ENCODE results near the gene EXD3. TPM values are rescaled to one million over a fixed set of nuclear protein-coding genes. Genes with fewer than 3 reads are reported as not detected.

EXD3 gene
- total and polyA plus RNA-seq, 9 of the 15 experiments (the other 6 are each of a cell fraction or from before 2014, with no cell fraction given), result 0.29 to 12.5 (median 3.9) TPM

DNA sequence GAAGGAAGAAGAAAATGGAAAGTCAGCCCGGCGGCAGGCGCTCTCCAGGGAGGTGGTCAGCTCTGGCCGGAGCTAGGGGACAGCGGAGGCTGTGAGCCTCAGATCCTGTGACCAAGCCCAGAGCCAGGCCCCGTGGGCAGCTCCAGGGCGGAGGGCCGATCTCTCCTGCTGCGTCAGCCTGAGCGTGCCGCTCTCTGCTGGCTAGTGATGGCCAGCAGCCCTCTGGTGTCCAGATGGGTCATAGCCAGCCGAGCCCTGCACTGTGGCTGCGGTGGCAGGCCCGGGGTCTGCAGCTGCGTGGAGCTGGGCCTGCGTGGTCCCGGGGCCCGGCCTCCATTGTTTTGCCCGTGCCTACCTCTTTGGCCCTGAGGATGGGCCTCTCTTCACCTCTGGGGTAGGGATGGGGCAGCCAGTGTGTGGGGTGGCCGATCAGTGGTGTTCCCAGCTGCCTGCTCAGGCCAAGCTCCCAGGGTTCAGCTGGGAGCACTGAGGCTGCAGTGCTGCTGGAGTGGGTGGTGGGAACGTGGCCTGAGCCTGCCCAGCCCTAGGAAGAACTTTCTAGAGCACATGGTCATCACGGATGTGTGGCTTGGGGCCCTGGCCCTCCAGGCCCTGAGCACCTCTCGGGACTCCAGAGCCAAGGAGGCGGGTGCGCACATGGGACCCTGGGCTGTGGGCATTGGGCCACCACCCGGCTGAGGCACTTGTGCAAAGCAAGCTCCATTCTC, 103.8 kb downstream of the EXD3 start (continued):
- no peak for TF ChIP-seq TCF15 (CRISPR knock-in tag; IDR thresholded peaks at IDR 0.05)
- 0 out of 2 replicates have a peak, but pooled peaks have one; percentile 24 for TF ChIP-seq SMC3 (conservative IDR thresholded peaks at IDR 0.05; ENCODE audit: insufficient read depth, low read depth, low read length)
- TF ChIP-seq, protein P1, sequence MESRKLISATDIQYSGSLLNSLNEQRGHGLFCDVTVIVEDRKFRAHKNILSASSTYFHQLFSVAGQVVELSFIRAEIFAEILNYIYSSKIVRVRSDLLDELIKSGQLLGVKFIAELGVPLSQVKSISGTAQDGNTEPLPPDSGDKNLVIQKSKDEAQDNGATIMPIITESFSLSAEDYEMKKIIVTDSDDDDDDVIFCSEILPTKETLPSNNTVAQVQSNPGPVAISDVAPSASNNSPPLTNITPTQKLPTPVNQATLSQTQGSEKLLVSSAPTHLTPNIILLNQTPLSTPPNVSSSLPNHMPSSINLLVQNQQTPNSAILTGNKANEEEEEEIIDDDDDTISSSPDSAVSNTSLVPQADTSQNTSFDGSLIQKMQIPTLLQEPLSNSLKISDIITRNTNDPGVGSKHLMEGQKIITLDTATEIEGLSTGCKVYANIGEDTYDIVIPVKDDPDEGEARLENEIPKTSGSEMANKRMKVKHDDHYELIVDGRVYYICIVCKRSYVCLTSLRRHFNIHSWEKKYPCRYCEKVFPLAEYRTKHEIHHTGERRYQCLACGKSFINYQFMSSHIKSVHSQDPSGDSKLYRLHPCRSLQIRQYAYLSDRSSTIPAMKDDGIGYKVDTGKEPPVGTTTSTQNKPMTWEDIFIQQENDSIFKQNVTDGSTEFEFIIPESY (CRISPR knock-in tag; IDR thresholded peaks at IDR 0.05), result 0 out of 2 replicates have a peak, but pooled peaks have one; percentile 24

- WGBS (ENCODE audit: insufficient coverage, low coverage, missing lambda C conversion rate), result 48% methylated on average over 17 of the region's 18 CpGs
- Histone ChIP-seq H3K9me1 (ENCODE audit: control insufficient read depth, insufficient read depth, low read length) (no peaks in the 10 kb centered on the region), H2AFZ (ENCODE audit: low read depth, low read length) (no peak overlapping the region), H4K20me1 (replicated peaks; ENCODE audit: control insufficient read depth, insufficient read depth, low read length) (no peaks in the 10 kb centered on the region), H3K4me1 (replicated peaks in 1 of 2; ENCODE audit: control insufficient read depth in 2 of 2, insufficient read depth in 2 of 2, low read length in 2 of 2) (peaks cover 6 to 75% of the 10 kb centered on the region in 2 experiments), H3K79me2 (ENCODE audit: control insufficient read depth, insufficient read depth, low read length) (no peaks in the 10 kb centered on the region), H3K27ac (ENCODE audit: extremely low read depth, low read depth, low read length) (no peak overlapping the region), H3K4me3 (no peak overlapping the region), H3K4me2 (ENCODE audit: insufficient read depth, low read length) (no peak overlapping the region), H3K9ac (ENCODE audit: insufficient read depth in 1 of 2, low read depth in 2 of 2, low read length in 2 of 2) (peak overlapping the region in 1 of 2 experiments; percentile 24; a peak in 1 of 4 replicates), H3K36me3 (ENCODE audit: control insufficient read depth, insufficient read depth, low read length) (no peaks in the 10 kb centered on the region), H3K27me3 (ENCODE audit: control insufficient read depth in 2 of 2, insufficient read depth in 2 of 2, low read length in 2 of 2) (no peaks in the 10 kb centered on the region), H3K9me3 (replicated peaks; ENCODE audit: control insufficient read depth, insufficient read depth, low read depth, low read length) (no peaks in the 10 kb centered on the region)
- no TSS peak for BruUV-seq (replicated peaks)
- no peak for DNase-seq (ENCODE audit: extremely low read depth in 1 of 4, low spot score in 3 of 4)
- ChIA-PET CTCF (ENCODE audit: low intra/inter-chr PET ratio) (no interaction called here), POLR2A (interaction anchor here (0.7 kb wide), 1 partner anchor 41 kb away, joined by 3 read pairs; the partner anchor contains the start of gene TOR4A)
- no peak for FAIRE-seq
- in situ Hi-C loops (cut with MboI), result no loop called here
- intact Hi-C loops (cut with micrococcal nuclease), result no loop called here
- ATAC-seq, result no peak
- no peak for TF ChIP-seq NEUROD1 (IDR thresholded peaks at IDR 0.05; ENCODE audit: borderline replicate concordance, low read depth, low read length, partially characterized antibody)
- no peak for TF ChIP-seq PHB (CRISPR knock-in tag; IDR thresholded peaks at IDR 0.05)
- TF ChIP-seq GABPB2 (CRISPR knock-in tag; conservative IDR thresholded peaks at IDR 0.05), result no peak
- no peak for TF ChIP-seq CBX5 (IDR thresholded peaks at IDR 0.05; ENCODE audit: borderline replicate concordance, low read depth)
- TF ChIP-seq, protein P1 (CRISPR knock-in tag; IDR thresholded peaks at IDR 0.05), result no peak
- no peak for TF ChIP-seq ZNF124 (CRISPR knock-in tag; IDR thresholded peaks at IDR 0.05)
- TF ChIP-seq ETS2 (tag; IDR thresholded peaks at IDR 0.05; ENCODE audit: borderline replicate concordance, poor library complexity, severe bottlenecking), result no peak
- TF ChIP-seq IRF9 (tag; IDR thresholded peaks at IDR 0.05), result no peak
- TF ChIP-seq GATAD2B (IDR thresholded peaks at IDR 0.05; ENCODE audit: borderline replicate concordance), result no peak
- TF ChIP-seq ZNF140 (CRISPR knock-in tag; IDR thresholded peaks at IDR 0.05), result no peak
- TF ChIP-seq EP300 (IDR thresholded peaks at IDR 0.05; ENCODE audit: low read length), result no peak
- TF ChIP-seq XRCC3 (IDR thresholded peaks at IDR 0.05), result no peak
- TF ChIP-seq ZNF589 (CRISPR knock-in tag; IDR thresholded peaks at IDR 0.05; ENCODE audit: low read depth), result no peak
Observed at GRCh38 chr9:137318602-137319001, 104.4 kb downstream of the EXD3 start.
